ENCODE data around the gene CSPG4.
"Not testable (repeated sequence)": the region's sequence is repeated elsewhere in the genome, so short reads cannot be mapped to it uniquely, and the experiment has no call there.

The CSPG4 gene

DNA sequence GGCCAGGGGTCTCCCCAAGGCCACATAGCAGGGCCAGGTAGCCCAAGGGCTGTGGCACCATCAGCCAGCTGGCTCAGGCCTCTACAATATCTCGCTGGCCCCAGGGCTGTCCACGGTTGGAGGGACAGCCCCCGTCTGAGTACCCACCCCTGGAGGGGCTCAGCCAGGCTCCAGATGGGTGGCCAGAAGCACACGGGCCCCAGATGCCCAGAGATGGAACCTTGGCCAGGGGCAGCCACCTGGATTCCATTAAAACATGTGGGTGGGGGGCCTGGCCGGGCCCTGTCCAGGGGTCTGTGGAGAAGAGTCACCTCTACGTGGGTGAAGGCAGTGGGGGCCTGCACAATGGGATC is 8.4 kb downstream of the CSPG4 start:
- no peak for DNase-seq

DNA sequence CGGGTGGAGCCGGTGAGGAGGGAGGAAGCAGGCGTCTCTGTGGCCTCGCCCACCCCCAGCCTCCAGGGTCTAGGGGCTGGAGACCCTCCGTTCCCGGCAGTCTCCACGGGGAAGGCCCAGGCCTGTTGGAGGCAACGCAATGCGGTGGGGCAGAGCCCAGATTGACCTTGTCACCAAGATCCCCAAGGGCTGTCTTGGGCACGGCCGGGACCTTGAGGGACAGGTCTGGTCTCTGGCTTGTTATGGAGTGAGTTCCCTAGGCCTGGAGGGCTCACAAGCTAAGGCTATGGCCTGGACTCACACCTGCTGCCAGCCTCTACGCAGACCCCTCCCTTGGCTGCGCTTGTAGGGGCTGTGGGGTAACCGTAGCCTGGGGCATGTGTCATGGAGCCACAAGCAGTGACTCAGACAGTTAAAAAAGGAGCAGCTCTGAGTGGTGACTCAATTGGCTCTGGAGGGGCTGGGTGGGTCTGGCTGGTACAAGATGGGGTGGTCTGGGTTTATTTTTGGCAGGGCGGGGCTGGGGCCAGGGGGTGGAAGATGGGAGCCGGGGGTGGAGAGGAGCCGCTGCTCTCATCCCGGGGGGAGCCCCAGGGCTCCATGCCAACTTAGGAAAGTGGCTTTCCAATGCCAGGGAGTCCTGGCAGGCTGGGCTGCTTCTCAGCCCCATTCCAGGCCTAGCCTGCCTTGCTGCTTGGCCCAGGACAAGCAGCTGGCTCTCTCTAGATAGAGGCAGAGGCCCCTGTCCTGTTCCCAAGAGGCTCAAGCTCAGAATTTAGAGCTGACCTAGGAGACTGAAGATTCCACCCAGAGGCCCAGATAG is 9.0 kb downstream of the CSPG4 start:
- DNase-seq = not testable (repeated sequence)

DNA sequence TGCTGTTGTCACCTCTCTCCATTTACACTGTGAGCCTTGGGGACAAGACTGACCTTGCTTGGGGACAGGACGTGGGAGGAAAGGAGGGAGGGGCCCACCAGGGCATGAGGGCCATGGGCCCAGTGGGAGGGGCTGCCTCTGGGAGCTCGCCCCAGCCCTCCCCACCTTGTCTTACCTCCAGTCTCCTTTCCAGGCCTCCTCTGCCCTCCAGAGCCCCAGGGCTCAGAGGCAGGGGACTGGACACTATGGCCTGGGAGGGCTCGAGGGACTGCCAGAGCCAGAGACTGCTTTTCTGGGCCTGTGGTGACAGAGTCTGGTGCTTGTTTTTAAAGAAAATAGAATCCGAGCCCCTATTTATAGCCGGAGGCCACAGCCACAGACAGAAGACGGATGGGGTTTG is 10.2 kb downstream of the CSPG4 start:
- no peak for DNase-seq

DNA sequence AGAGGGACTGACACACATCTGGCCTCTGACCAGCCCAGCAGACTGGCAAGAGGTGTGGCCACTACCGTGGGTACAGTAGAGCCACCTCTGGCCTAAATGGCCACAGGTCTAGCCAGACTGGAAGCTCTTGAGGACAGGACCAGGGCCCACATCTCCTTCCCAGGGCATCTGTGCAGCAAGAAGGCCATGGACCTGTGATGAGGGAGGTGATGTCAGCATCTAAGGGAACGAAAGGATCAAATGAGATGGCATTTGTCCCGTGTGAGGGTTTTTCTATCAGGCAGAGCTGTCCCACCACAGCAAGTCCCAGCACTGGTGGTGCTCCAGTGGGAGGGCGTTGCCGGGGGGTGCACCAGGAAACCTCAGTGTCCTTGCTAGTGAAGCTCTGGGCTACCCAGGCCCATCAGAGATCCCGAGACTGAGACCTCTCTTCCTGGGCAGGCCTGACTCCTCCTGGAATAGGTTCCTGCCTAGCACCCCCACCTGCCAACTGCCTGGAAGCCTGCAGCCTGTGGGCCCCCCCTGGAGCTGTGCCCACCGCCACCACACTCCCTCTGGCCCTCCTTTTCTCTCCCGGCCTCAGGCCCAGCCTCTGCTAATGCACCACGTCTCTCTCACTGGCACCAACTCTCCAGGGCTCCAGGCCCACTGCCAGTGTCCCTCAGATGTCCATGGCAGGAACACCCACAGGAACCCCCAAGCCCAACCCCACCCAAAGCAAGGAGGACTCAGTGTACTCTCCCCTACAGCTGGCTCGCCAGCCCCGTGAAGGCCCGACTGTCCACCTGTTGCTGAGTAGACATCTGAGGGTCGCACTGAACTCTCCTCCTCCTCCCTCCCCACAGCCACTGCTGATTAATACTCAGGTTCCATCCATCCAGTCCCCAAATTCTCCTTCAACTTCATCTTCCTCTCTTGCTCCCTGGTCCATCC is 11.3 kb downstream of the CSPG4 start:
- not testable (repeated sequence) for DNase-seq

GRCh38 chr15:75699961-75700874 is 12.4 kb downstream of the CSPG4 start:
- not testable (repeated sequence) for DNase-seq

- DNase-seq = not testable (repeated sequence)
These were observed 13.1 kb downstream of the CSPG4 start for GRCh38 chr15:75699517-75699916.

GRCh38 chr15:75697974-75698747 is 14.5 kb downstream of the CSPG4 start:
- DNase-seq = not testable (repeated sequence)

GRCh38 chr15:75697523-75697922 is 15.1 kb downstream of the CSPG4 start:
- DNase-seq = no peak

GRCh38 chr15:75696854-75697259 is 15.8 kb downstream of the CSPG4 start:
- DNase-seq = no peak

- DNase-seq = no peak
These were observed 16.3 kb downstream of the CSPG4 start for GRCh38 chr15:75696311-75696720.

DNA sequence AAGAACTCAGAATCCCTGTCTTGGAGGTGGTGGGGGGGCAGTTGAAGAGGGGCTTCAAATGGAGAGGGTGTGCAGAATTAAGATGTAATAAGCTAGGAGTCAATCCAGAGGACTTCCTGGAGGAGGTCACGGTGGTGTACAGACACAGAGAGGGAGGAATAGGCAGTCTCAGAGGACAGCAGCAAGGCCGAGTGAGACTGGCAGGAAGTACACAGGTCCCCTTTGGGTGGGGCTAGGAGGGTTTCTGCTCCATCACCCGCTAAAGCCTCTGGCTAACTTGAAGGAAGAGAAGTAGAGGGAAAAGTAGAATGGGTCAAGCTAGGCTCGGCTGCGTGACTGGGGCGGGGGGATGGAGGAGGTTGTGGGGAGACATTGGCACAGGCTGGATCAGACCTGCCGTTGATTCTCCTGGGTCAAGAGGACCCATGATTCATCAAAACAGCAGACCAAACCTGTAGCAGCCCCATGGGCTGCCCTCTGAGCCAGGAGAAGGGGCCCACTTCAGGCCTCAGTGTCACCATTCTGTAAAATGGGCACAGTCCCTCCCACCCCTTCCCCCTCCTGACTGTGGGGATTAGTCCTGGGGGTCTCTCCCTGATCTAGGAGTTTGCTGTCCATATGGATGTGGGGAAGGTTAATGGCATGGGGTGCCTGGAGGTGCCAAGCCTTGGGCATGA is 16.9 kb downstream of the CSPG4 start:
- no peak for DNase-seq

GRCh38 chr15:75695220-75695619 is 17.4 kb downstream of the CSPG4 start:
- DNase-seq = no peak

DNA sequence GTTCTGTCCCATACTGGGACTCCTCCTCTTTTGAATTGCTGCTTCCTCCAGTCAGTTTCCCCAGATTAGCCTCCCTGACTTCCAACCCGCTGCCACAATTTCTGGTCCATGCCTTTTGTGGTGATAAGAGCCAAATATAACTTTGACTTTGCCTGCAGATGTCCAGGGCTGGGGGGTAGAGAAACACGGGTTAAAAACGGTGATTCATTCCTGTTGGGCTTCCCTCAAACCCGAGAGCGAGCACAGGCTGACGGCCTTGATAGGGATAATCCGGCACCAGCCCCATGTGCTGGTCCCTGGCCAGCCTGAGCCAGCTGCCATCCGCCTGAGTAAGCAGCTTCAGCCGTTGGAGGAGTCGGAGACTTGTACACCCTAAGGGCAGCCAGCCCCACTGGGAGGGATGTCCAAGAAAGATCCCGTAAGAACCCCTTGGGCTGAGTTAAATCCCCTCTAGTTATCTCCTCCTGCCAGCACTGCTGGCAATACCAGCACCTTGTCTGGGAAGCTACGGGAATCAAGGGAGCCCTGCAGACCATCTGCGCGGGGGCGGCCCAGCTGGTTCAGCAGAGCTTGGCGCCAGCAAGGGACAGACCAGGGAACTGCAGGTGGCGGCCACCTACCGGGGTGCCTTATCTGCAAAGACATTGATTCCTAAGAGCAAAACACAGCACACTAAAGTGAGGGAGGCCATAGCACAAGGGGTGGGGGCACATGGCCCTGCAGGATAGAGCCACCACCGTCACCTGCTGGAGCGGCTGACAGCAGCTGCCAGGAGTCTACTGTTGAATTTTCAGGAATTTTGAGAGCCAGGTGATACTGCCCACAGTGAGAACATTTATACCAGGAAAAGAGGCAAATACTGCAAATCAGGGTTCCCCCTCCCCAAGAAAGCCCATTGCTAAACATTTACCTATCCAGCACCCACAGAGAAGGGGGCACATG is 18.1 kb downstream of the CSPG4 start:
- peak; percentile 36 for DNase-seq

DNA sequence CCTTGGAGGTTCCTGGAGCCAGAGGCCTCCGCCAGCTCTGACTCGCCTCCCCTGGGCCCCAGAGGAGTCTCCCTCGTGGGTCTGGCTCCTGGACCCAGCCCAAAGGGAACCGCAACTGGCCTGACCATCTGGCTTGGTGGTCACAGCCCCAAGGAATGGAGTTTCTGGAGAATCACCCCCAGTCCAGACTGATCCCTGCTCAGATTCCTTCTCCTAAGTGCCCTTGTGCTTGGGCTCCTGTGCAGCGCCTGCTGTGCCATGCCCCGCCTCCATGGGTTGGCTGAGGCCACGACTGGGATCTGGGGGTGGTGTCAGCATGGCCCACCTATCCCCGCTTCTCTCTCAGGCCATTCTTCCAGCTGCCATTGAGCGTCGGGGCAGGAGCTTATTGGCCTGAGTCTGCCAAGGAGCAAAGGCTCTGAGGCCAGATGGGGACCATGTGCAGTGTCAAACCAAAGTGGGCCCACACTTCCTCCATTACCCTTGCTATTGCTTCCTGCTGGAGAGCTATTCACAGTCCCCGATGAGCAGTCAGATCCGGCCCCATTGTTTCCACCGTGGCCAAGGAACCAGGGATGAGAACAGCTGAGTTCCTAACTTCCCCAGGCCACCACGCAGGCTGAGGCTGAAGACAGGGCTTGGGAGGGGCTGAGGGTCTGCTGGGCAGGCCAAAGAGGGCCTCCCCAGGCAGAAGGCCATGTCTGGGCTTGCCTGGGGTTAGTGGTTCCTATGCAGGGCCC is 19.0 kb downstream of the CSPG4 start:
- DNase-seq = no peak

DNA sequence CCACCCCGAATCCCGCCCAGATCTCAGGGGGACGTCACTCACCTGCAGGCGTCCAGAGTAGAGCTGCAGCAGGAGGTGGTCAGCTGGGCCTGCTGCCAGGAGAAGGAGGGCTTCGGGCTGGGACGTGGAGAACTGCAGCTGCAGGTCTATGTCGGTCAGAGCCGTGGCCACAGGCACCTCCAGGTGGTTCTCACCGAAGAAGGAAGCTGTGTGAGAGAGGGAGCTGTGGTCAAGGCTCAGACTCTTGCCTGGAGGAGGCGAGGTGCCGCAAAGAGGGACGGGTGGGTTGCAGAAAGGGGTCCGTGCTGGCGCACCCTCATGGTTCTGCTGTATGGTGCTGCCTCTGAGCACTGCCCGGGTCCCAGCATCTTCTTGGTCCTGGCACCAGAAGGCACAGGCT is 19.6 kb downstream of the CSPG4 start:
- DNase-seq = not testable (repeated sequence)

- DNase-seq = not testable (repeated sequence)
These were observed 20.3 kb downstream of the CSPG4 start for GRCh38 chr15:75692311-75692710.

DNA sequence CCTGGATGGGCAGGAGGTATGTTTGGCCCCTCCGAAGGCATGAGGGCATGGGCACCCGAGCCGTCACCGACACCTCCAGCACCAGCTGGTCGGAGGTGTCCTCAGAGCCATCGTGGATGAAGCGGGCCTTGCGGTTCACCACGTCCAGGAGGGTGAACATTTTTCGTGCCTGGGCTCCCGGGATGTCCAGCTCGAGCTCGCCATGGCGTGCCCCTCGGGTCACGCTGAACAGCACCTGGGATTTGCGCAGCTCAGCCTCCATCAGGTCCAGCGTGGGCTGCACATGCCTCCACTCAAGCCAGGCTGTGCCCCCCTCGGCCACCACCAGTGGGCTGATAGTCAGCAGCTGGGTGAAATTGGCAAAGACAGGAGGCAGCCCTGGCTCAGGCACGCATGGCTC is 23.2 kb downstream of the CSPG4 start:
- not testable (repeated sequence) for DNase-seq

GRCh38 chr15:75688831-75689230 is 23.8 kb downstream of the CSPG4 start:
- no peak for DNase-seq

DNA sequence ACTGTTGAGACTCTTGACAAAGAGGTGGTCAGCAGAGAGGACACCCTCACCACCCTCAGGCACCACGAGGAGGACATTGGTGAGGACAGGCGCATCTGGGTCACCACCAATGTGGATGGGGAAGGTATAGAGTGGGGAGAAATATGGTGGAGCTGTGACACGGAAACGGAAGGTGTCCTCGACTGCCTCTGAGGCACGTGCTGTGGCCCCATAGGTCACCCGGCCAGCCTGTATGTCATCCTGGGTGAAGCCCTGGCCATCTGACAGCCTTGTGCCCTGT is 24.4 kb downstream of the CSPG4 start:
- no peak for DNase-seq
